Upper lobe of left lung (tissue), 6 donors: ENCODE results near the gene DHX32. TPM values are rescaled to one million over a fixed set of nuclear protein-coding genes. Genes with fewer than 3 reads are reported as not detected.

Experiments used
- ATAC-seq, 2 donors: fragments of 200-7000 bp; cut with Tn5 transposase; one replicate each; pipeline ENCODE4 v1.9.1; 2022; ENCODE audit warnings: mild to moderate bottlenecking in 2 of 2, moderate library complexity in 2 of 2; ENCODE audit not compliant: low FRiP score in 2 of 2
- DNase-seq, 2 donors: peaks; one replicate each; pipeline ENCODE4 v3.0.0-alpha.2; 2019 to 2020
- H3K27ac ChIP-seq, 4 donors: fragments of 200-600 bp; sonication (generic); one replicate each; pipeline ENCODE4 v1.5.1; 2016 to 2019
- H3K27me3 ChIP-seq, 4 donors: fragments of 200-600 bp; sonication (generic); one replicate each; pipeline ENCODE4 v1.5.1; 2017 to 2019
- H3K36me3 ChIP-seq, 4 donors: fragments of 200-600 bp; sonication (generic); one replicate each; pipeline ENCODE4 v1.5.1; 2016 to 2019
- H3K4me1 ChIP-seq, 4 donors: fragments of 200-600 bp; sonication (generic); one replicate each; pipeline ENCODE4 v1.5.1; 2018 to 2019
- H3K4me3 ChIP-seq, 4 donors: fragments of 200-600 bp; sonication (generic); one replicate each; pipeline ENCODE4 v1.5.1; 2017 to 2019; ENCODE audit warnings: mild to moderate bottlenecking in 2 of 4, moderate library complexity in 1 of 4
- H3K9me3 ChIP-seq, 4 donors: fragments of 200-600 bp; sonication (generic); one replicate each; pipeline ENCODE4 v1.5.1; 2018 to 2019
- CTCF ChIP-seq, 6 experiments: fragments of 450-650 bp in 4 of 6; fragments of 200-600 bp in 2 of 6; sonication (generic) in 2 of 6; IDR thresholded peaks; one replicate each; pipeline ENCODE4 v1.5.1; 2016 to 2019; ENCODE audit warnings: antibody characterized with exemption in 6 of 6
- EP300 ChIP-seq, 4 donors: sonication (generic); formaldehyde crosslinking; IDR thresholded peaks; one replicate each; pipeline ENCODE4 v1.5.1; 2017; ENCODE audit warnings: antibody characterized with exemption in 4 of 4, control low read depth in 2 of 4
- POLR2A ChIP-seq, 4 donors: fragments of 450-650 bp; IDR thresholded peaks; one replicate each; pipeline ENCODE4 v1.5.1; 2016 to 2017; ENCODE audit warnings: antibody characterized with exemption in 4 of 4, mild to moderate bottlenecking in 2 of 4
- POLR2AphosphoS5 ChIP-seq, 2 donors: sonication (generic); formaldehyde crosslinking; IDR thresholded peaks; one replicate each; pipeline ENCODE4 v1.5.1; 2017; ENCODE audit warnings: antibody characterized with exemption in 2 of 2
- WGBS, 2 donors: methylation state at CpG; one replicate each; pipeline ENCODE4 v1.1.5; 2017 to 2018; 5-methylcytosine and 5-hydroxymethylcytosine counted together
- total RNA-seq, 6 donors: library from RNA; depleted of rRNA in 4 of 6; stranded (reverse); fragments of >200 nt in 4 of 6; gene quantifications; one replicate each; pipeline versions ENCODE4 v1.1.0 to v1.2.1, GENCODE V29; 2016 to 2021
- donor health status: DM: no; HTN: no; CAD: no; lungs with moderate emphysema.
- donor health status: DM: no; HTN: yes; CAD: no; lungs with severe emphysema.

DHX32 gene
- total RNA-seq, 6 donors from 2014 or later, result 9.4 to 37.2 (median 28.0) TPM

GRCh38 chr10:125857185-125857760, 23.8 kb downstream of the DHX32 start:
- no peaks in the 10 kb centered on the region for H3K9me3 ChIP-seq
- no peak overlapping the region for H3K4me3 ChIP-seq
- DNase-seq, result no peak
- H3K36me3 ChIP-seq, result peaks cover under 1 to 33% (median 8%) of the 10 kb centered on the region in 4 donors
- no peaks in the 10 kb centered on the region for H3K27me3 ChIP-seq
- TF ChIP-seq CTCF (IDR thresholded peaks at IDR 0.05) (no peak), POLR2AphosphoS5 (IDR thresholded peaks at IDR 0.05) (no peak), EP300 (IDR thresholded peaks at IDR 0.05) (no peak), POLR2A (IDR thresholded peaks at IDR 0.05) (no peak)
- no peak for ATAC-seq
- 80 to 92% methylated on average over 1 to 2 of the region's 2 CpGs for WGBS, 2 donors
- H3K4me1 ChIP-seq, result peaks cover 0 to 6% (median 0%) of the 10 kb centered on the region in 4 donors
- H3K27ac ChIP-seq, result no peak overlapping the region

- Histone ChIP-seq H3K4me3 (no peak overlapping the region), H3K9me3 (no peaks in the 10 kb centered on the region), H3K27me3 (no peaks in the 10 kb centered on the region), H3K27ac (no peak overlapping the region), H3K4me1 (no peaks in the 10 kb centered on the region), H3K36me3 (peaks cover 3 to 55% (median 23%) of the 10 kb centered on the region in 4 donors)
- no peak for TF ChIP-seq POLR2A (IDR thresholded peaks at IDR 0.05)
- no peak for TF ChIP-seq POLR2AphosphoS5 (IDR thresholded peaks at IDR 0.05)
- TF ChIP-seq CTCF (IDR thresholded peaks at IDR 0.05), result no peak
- no peak for TF ChIP-seq EP300 (IDR thresholded peaks at IDR 0.05)
- 95 to 97% methylated on average over 7 of the region's 7 CpGs for WGBS, 2 donors
- no peak for DNase-seq
- no peak for ATAC-seq
These were observed 28.6 kb downstream of the DHX32 start for GRCh38 chr10:125852487-125852886.

GRCh38 chr10:125850766-125851731, 30.0 kb downstream of the DHX32 start:
- ATAC-seq, result no peak
- Histone ChIP-seq H3K4me3 (no peak overlapping the region), H3K4me1 (no peaks in the 10 kb centered on the region), H3K27me3 (no peaks in the 10 kb centered on the region), H3K27ac (no peak overlapping the region), H3K36me3 (peaks cover 3 to 64% (median 23%) of the 10 kb centered on the region in 4 donors), H3K9me3 (no peaks in the 10 kb centered on the region)
- 97% methylated on average over 2 of the region's 2 CpGs for WGBS, 2 donors
- no peak for DNase-seq
- no peak for TF ChIP-seq POLR2AphosphoS5 (IDR thresholded peaks at IDR 0.05)
- no peak for TF ChIP-seq POLR2A (IDR thresholded peaks at IDR 0.05)
- TF ChIP-seq CTCF (IDR thresholded peaks at IDR 0.05), result no peak
- TF ChIP-seq EP300 (IDR thresholded peaks at IDR 0.05), result no peak

- Histone ChIP-seq H3K27me3 (no peaks in the 10 kb centered on the region), H3K36me3 (peaks cover 3 to 77% (median 26%) of the 10 kb centered on the region in 4 donors), H3K27ac (no peak overlapping the region), H3K9me3 (no peaks in the 10 kb centered on the region), H3K4me3 (no peak overlapping the region), H3K4me1 (no peaks in the 10 kb centered on the region)
- ATAC-seq (no peak), DNase-seq (no peak)
- TF ChIP-seq POLR2AphosphoS5 (IDR thresholded peaks at IDR 0.05) (no peak), CTCF (IDR thresholded peaks at IDR 0.05) (no peak), POLR2A (IDR thresholded peaks at IDR 0.05) (no peak), EP300 (IDR thresholded peaks at IDR 0.05) (no peak)
- WGBS, 2 donors, result 85 to 87% methylated on average over 7 of the region's 7 CpGs
These were observed 31.6 kb downstream of the DHX32 start for GRCh38 chr10:125849448-125849847.
